Measurements from ENCODE around the gene OST4. TPM values are rescaled to one million over a fixed set of nuclear protein-coding genes. Genes with fewer than 3 reads are reported as not detected.
A peak's percentile ranks its signal among the peaks of the same experiment; 100 is the strongest.

The OST4 gene
- polyA plus RNA-seq, 3 donors, result 209 to 635 (median 615) TPM

DNA sequence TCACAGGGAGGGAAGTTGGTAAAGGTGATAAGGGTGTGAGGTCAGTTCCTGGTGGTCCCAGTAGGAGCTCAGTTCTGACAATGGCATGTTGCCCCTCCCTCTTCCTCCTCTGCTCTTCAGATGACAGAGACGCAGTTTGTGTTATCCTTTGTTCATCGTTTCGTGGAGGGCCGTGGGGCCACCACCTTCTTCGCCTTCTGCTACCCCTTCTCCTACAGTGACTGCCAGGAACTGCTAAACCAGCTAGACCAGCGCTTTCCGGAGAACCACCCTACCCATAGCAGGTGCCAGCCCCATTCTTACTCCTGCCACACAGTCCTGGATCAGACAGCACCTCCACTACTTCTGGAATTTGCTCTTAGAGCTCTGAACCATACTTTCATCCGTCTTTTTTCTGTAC, 17.7 kb downstream of the OST4 start:
- Histone ChIP-seq H3K4me1 (ENCODE audit: control insufficient read depth in 1 of 2, insufficient read depth in 2 of 2, low read length in 2 of 2) (peaks cover 19 to 30% of the 10 kb centered on the region in 2 donors), H3K36me3 (replicated peaks in 1 of 2; ENCODE audit: control insufficient read depth in 1 of 2, insufficient read depth in 2 of 2, low read length in 2 of 2) (peaks cover 10 to 42% of the 10 kb centered on the region in 2 donors), H3K9me3 (replicated peaks in 1 of 2; ENCODE audit: control insufficient read depth in 1 of 2, insufficient read depth in 1 of 2, low read length in 2 of 2) (no peaks in the 10 kb centered on the region), H3K79me2 (ENCODE audit: insufficient read depth, low read length) (no peaks in the 10 kb centered on the region), H4K20me1 (ENCODE audit: insufficient read depth, low read length) (no peaks in the 10 kb centered on the region), H3K4me3 (replicated peaks in 1 of 3; ENCODE audit: low read depth in 2 of 3, low read length in 3 of 3) (no peak overlapping the region), H3K4me2 (replicated peaks; ENCODE audit: extremely low read depth, low read length, poor library complexity, severe bottlenecking) (no peak overlapping the region), H3K9ac (ENCODE audit: insufficient read depth, low read length, poor library complexity, severe bottlenecking) (no peak overlapping the region), H2AFZ (ENCODE audit: insufficient read depth, low read depth, low read length, poor library complexity, severe bottlenecking) (no peak overlapping the region), H3K27ac (ENCODE audit: low read depth in 1 of 2, low read length in 2 of 2) (no peak overlapping the region), H3K27me3 (ENCODE audit: control insufficient read depth in 2 of 2, insufficient read depth in 2 of 2, low read length in 2 of 2) (peaks cover 0 to 6% of the 10 kb centered on the region in 2 donors)
- TF ChIP-seq, protein P1, sequence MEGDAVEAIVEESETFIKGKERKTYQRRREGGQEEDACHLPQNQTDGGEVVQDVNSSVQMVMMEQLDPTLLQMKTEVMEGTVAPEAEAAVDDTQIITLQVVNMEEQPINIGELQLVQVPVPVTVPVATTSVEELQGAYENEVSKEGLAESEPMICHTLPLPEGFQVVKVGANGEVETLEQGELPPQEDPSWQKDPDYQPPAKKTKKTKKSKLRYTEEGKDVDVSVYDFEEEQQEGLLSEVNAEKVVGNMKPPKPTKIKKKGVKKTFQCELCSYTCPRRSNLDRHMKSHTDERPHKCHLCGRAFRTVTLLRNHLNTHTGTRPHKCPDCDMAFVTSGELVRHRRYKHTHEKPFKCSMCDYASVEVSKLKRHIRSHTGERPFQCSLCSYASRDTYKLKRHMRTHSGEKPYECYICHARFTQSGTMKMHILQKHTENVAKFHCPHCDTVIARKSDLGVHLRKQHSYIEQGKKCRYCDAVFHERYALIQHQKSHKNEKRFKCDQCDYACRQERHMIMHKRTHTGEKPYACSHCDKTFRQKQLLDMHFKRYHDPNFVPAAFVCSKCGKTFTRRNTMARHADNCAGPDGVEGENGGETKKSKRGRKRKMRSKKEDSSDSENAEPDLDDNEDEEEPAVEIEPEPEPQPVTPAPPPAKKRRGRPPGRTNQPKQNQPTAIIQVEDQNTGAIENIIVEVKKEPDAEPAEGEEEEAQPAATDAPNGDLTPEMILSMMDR (IDR thresholded peaks at IDR 0.05), result no peak
- no peaks in the 10 kb centered on the region for H3K9me3 Mint-ChIP-seq
- H3K4me3 Mint-ChIP-seq, result no peak overlapping the region
- H3K27me3 Mint-ChIP-seq (ENCODE audit: low read depth in 3 of 3), result peaks cover 5 to 15% (median 12%) of the 10 kb centered on the region in 3 donors
- intact Hi-C loops (cut with micrococcal nuclease), result loop anchor here (5.0 kb wide), 1 partner anchor 34 kb away; the partner anchor contains the start of gene KHK (in 2 of the 2)
- WGBS (ENCODE audit: insufficient coverage), result 94% methylated on average over 8 of the region's 8 CpGs
- peak overlapping the region in 3 of 7 donors; percentile 12 to 79 (median 65) for H3K27ac Mint-ChIP-seq
- DNase-seq, result no peak
- H3K4me1 Mint-ChIP-seq, result peaks cover 19% of the 10 kb centered on the region
- H3K36me3 Mint-ChIP-seq, result peaks cover 20 to 29% of the 10 kb centered on the region in 2 donors

DNA sequence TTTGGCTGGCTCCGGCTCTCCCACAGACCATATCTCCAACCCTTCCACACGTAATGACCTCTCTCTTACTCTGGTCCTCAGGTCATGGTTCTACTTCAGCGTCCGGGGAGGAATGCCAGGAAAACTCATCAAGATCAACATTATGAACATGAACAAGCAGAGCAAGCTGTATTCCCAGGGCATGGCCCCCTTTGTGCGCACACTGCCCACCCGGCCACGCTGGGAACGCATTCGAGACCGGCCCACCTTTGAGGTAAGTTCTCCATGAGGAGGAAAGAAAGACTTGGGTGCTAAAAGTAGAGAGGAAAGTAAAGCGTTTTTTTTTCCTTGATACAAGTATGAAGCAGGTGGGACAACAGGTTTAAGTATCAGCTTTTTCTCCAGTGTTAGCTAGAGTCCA, 18.1 kb downstream of the OST4 start:
- Histone ChIP-seq H3K36me3 (replicated peaks in 1 of 2; ENCODE audit: control insufficient read depth in 1 of 2, insufficient read depth in 2 of 2, low read length in 2 of 2) (peaks cover 10 to 38% of the 10 kb centered on the region in 2 donors), H4K20me1 (ENCODE audit: insufficient read depth, low read length) (no peaks in the 10 kb centered on the region), H3K4me3 (replicated peaks in 1 of 3; ENCODE audit: low read depth in 2 of 3, low read length in 3 of 3) (no peak overlapping the region), H3K4me1 (ENCODE audit: control insufficient read depth in 1 of 2, insufficient read depth in 2 of 2, low read length in 2 of 2) (peaks cover 19 to 30% of the 10 kb centered on the region in 2 donors), H3K4me2 (replicated peaks; ENCODE audit: extremely low read depth, low read length, poor library complexity, severe bottlenecking) (no peak overlapping the region), H3K79me2 (ENCODE audit: insufficient read depth, low read length) (no peaks in the 10 kb centered on the region), H3K9ac (ENCODE audit: insufficient read depth, low read length, poor library complexity, severe bottlenecking) (no peak overlapping the region), H3K27ac (ENCODE audit: low read depth in 1 of 2, low read length in 2 of 2) (no peak overlapping the region), H3K27me3 (ENCODE audit: control insufficient read depth in 2 of 2, insufficient read depth in 2 of 2, low read length in 2 of 2) (peaks cover 0 to 6% of the 10 kb centered on the region in 2 donors), H2AFZ (ENCODE audit: insufficient read depth, low read depth, low read length, poor library complexity, severe bottlenecking) (no peak overlapping the region), H3K9me3 (replicated peaks in 1 of 2; ENCODE audit: control insufficient read depth in 1 of 2, insufficient read depth in 1 of 2, low read length in 2 of 2) (no peaks in the 10 kb centered on the region)
- Mint-ChIP-seq H3K27ac (no peak overlapping the region), H3K9me3 (no peaks in the 10 kb centered on the region), H3K36me3 (peaks cover 15 to 28% of the 10 kb centered on the region in 2 donors), H3K27me3 (ENCODE audit: low read depth in 3 of 3) (peaks cover 5 to 15% (median 12%) of the 10 kb centered on the region in 3 donors), H3K4me3 (no peak overlapping the region), H3K4me1 (peaks cover 19% of the 10 kb centered on the region)
- TF ChIP-seq, protein P1 (IDR thresholded peaks at IDR 0.05), result no peak
- WGBS (ENCODE audit: insufficient coverage), result 99% methylated on average over 11 of the region's 11 CpGs
- DNase-seq, result no peak
- intact Hi-C loops (cut with micrococcal nuclease), result loop anchor here (5.0 kb wide), 1 partner anchor 34 kb away; the partner anchor contains the start of gene KHK (in 2 of the 2)

Measured in CD14-positive monocyte (primary cell).